Parathyroid adenoma (tissue), 2 donors: ENCODE measurements around the gene ARHGAP12.

Source experiments
- H2AFZ ChIP-seq: fragments of 300-600 bp; sonication (generic); one replicate; pipeline ENCODE4 v1.7.0; 2017; ENCODE audit warnings: antibody characterized with exemption, mild to moderate bottlenecking
- H3K27ac ChIP-seq: fragments of 300-600 bp; sonication (generic); one replicate; pipeline ENCODE4 v1.7.0; 2017
- H3K27me3 ChIP-seq: fragments of 300-600 bp; sonication (generic); one replicate; pipeline ENCODE4 v1.7.0; 2017; ENCODE audit warnings: low read length; ENCODE audit not compliant: control insufficient read depth, insufficient read depth
- H3K36me3 ChIP-seq: fragments of 300-600 bp; sonication (generic); one replicate; pipeline ENCODE4 v1.7.0; 2017; ENCODE audit warnings: low read length; ENCODE audit not compliant: control insufficient read depth, insufficient read depth
- H3K4me1 ChIP-seq: fragments of 300-600 bp; sonication (generic); one replicate; pipeline ENCODE4 v1.7.0; 2017; ENCODE audit warnings: control low read depth
- H3K4me2 ChIP-seq: fragments of 300-600 bp; sonication (generic); one replicate; pipeline ENCODE4 v1.7.0; 2017; ENCODE audit warnings: low read length
- H3K4me3 ChIP-seq: fragments of 300-600 bp; sonication (generic); one replicate; pipeline ENCODE4 v1.7.0; 2017; ENCODE audit warnings: low read depth, low read length
- H3K79me2 ChIP-seq: fragments of 300-600 bp; sonication (generic); one replicate; pipeline ENCODE4 v1.7.0; 2017; ENCODE audit warnings: control low read depth
- H3K9ac ChIP-seq: fragments of 300-600 bp; sonication (generic); one replicate; pipeline ENCODE4 v1.7.0; 2017; ENCODE audit warnings: mild to moderate bottlenecking
- H3K9me3 ChIP-seq: fragments of 300-600 bp; sonication (generic); one replicate; pipeline ENCODE4 v1.7.0; 2017; ENCODE audit warnings: low read length; ENCODE audit not compliant: control insufficient read depth
- TF ChIP-seq, protein P1 (sequence below): fragments of 300-600 bp; sonication (generic); IDR thresholded peaks from one replicate; pipeline ENCODE4 v1.7.0; 2017; ENCODE audit warnings: antibody characterized with exemption, mild to moderate bottlenecking
- donor health status: primary hyperparathyroidism.

Gene ARHGAP12

GRCh38 chr10:31948021-31948420, 19.4 kb upstream of the ARHGAP12 start:
- Histone ChIP-seq H3K4me1 (no peaks in the 10 kb centered on the region), H3K9ac (no peak overlapping the region), H2AFZ (peak overlapping the region; percentile 20), H3K9me3 (no peaks in the 10 kb centered on the region), H3K4me3 (no peak overlapping the region), H3K79me2 (no peaks in the 10 kb centered on the region), H3K27me3 (no peaks in the 10 kb centered on the region), H3K4me2 (no peak overlapping the region), H3K36me3 (no peaks in the 10 kb centered on the region), H3K27ac (no peak overlapping the region)
- TF ChIP-seq, protein P1, sequence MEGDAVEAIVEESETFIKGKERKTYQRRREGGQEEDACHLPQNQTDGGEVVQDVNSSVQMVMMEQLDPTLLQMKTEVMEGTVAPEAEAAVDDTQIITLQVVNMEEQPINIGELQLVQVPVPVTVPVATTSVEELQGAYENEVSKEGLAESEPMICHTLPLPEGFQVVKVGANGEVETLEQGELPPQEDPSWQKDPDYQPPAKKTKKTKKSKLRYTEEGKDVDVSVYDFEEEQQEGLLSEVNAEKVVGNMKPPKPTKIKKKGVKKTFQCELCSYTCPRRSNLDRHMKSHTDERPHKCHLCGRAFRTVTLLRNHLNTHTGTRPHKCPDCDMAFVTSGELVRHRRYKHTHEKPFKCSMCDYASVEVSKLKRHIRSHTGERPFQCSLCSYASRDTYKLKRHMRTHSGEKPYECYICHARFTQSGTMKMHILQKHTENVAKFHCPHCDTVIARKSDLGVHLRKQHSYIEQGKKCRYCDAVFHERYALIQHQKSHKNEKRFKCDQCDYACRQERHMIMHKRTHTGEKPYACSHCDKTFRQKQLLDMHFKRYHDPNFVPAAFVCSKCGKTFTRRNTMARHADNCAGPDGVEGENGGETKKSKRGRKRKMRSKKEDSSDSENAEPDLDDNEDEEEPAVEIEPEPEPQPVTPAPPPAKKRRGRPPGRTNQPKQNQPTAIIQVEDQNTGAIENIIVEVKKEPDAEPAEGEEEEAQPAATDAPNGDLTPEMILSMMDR: no peak

GRCh38 chr10:31947144-31947926, 18.7 kb upstream of the ARHGAP12 start:
- TF ChIP-seq, protein P1: peak; percentile 43
- Histone ChIP-seq H3K27ac (no peak overlapping the region), H3K36me3 (no peaks in the 10 kb centered on the region), H3K9ac (no peak overlapping the region), H2AFZ (peak overlapping the region; percentile 20), H3K79me2 (no peaks in the 10 kb centered on the region), H3K4me1 (no peaks in the 10 kb centered on the region), H3K27me3 (no peaks in the 10 kb centered on the region), H3K4me2 (no peak overlapping the region), H3K4me3 (no peak overlapping the region), H3K9me3 (no peaks in the 10 kb centered on the region)

- Histone ChIP-seq H3K4me2 (no peak overlapping the region), H3K27ac (no peak overlapping the region), H3K4me3 (no peak overlapping the region), H3K27me3 (no peaks in the 10 kb centered on the region), H3K9ac (no peak overlapping the region), H3K79me2 (no peaks in the 10 kb centered on the region), H3K9me3 (no peaks in the 10 kb centered on the region), H3K36me3 (no peaks in the 10 kb centered on the region), H2AFZ (no peak overlapping the region), H3K4me1 (no peaks in the 10 kb centered on the region)
- TF ChIP-seq, protein P1: no peak
Observed at GRCh38 chr10:31945392-31945791, 16.8 kb upstream of the ARHGAP12 start.

GRCh38 chr10:31944071-31944433, 15.4 kb upstream of the ARHGAP12 start:
- Histone ChIP-seq H3K36me3 (no peaks in the 10 kb centered on the region), H2AFZ (no peak overlapping the region), H3K9me3 (no peaks in the 10 kb centered on the region), H3K4me3 (no peak overlapping the region), H3K9ac (no peak overlapping the region), H3K4me2 (no peak overlapping the region), H3K79me2 (no peaks in the 10 kb centered on the region), H3K27ac (no peak overlapping the region), H3K27me3 (no peaks in the 10 kb centered on the region), H3K4me1 (no peaks in the 10 kb centered on the region)
- TF ChIP-seq, protein P1: no peak

DNA sequence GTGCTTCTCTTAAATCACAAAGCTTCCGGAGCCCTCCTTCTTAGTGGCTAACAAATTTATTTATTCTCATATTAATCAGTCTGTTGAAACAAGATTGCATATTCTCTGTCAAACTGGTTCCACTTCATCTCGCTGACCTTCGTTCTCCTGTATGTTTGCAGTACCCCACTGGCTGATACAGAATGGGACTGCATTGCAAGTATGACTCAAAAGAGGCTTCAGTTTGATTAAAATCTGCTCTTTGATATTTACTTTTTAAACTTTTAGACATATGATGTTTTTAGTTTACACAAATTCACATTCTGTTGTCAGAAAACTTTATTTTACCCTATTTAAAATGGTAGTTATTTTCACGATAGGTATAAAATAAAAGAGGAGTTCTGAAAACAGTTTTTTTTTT, 14.3 kb upstream of the ARHGAP12 start:
- Histone ChIP-seq H3K4me1 (no peaks in the 10 kb centered on the region), H3K4me3 (no peak overlapping the region), H3K79me2 (no peaks in the 10 kb centered on the region), H3K4me2 (no peak overlapping the region), H2AFZ (no peak overlapping the region), H3K27ac (no peak overlapping the region), H3K36me3 (no peaks in the 10 kb centered on the region), H3K9ac (no peak overlapping the region), H3K9me3 (no peaks in the 10 kb centered on the region), H3K27me3 (no peaks in the 10 kb centered on the region)
- TF ChIP-seq, protein P1: no peak
